Measurements from ENCODE around the gene TJAP1.
A peak's percentile ranks its signal among the peaks of the same experiment; 100 is the strongest.
"Not testable (repeated sequence)": the region's sequence is repeated elsewhere in the genome, so short reads cannot be mapped to it uniquely, and the experiment has no call there.

Gene TJAP1

DNA sequence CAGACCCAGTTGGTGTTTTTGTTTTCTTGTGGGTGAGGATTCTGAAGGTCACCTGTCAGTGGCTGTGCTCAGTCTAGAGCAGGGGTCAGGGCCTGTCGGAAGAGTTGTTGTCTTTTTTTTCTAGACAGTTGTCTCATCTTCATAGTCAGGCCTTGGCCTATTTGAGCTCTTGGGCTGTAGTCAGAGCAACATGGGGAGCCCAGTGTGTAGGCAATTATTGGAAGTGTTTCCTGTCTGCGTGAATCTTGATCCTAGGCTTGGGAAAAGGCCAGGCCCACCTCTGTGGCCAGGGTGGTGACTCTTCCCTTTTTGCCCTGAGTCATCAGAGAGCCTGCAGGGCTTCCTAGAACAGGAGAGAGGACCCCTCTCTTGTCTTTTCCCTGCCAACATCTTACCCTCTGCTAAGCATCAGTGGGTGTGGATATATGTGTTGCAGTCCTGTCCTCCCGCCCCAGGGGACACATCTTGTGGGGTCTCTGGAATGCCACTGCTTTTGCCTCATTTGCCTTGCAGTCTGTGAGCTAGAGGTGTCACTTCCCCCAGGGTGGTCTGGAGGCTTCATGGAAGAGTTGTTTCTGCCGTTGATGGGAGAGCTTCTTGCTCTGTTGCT lies 11.4 kb downstream of the TJAP1 start:
- no peak for DNase-seq (ENCODE audit: low read depth)

DNA sequence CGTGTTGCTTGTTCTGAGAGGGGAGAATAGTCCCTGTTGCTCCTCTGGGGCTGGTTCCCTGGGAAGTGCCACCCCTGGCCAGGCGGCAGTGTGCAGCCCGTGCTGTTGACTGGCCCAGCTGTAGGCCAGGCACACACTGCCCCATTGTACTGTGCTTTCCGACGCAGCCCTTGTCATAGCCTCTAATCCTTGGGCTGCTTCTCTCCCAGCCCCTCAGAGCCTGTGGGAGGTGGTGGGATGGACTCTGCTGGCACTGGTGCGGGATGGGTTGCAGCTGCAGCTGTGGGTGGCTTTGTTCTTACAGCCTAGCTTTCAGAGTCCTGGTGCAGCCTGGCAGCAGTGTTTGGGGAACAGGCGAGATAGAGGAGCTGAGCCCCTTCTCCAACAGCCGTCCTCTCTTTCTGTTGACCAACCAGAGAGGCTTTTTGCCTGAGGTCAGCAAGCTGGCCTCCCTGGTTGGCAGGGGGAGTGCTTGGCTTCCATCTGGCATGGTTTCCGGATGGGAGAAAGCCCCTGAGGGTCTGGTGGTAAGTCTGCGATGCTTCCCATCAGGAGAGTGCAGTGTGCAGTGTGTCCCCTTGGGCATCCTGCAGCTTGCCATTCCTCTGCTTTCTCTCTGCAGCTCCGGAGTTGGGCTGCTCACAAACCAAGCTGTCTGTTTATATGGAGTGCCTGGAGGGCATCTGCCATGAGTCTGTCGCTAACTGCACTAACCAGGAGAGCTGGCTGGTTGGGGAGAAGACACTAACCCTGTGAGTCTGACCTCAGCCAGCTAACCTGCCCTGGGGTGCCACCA lies 12.1 kb downstream of the TJAP1 start:
- no peak for DNase-seq (ENCODE audit: low read depth)

DNA sequence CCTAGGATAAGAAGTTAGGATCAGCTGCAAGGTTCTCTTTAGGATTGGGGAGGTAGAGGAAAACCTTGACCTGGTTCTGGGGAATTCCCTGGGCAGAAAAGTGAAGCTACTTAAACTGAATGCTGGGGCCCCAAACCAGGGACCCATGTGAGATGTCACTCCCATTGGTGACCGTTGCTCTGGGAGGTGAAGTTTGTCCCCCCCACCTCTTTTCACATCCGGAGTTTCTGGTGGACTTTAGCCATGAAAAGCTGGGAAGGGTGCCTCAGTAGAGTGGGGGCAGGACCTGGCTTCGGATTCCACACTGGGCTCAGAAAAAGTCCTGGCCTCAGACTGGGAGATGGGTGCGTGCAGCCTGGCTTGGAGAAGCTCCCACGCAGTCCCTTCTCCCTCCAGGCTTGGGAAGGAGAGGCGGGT lies 13.2 kb downstream of the TJAP1 start:
- no peak for DNase-seq (ENCODE audit: low read depth)

- peak; percentile 34 for DNase-seq (ENCODE audit: low read depth)
Observed at GRCh38 chr6:43491750-43492661, 14.6 kb downstream of the TJAP1 start.

GRCh38 chr6:43492673-43493072 lies 15.3 kb downstream of the TJAP1 start:
- DNase-seq (ENCODE audit: low read depth), result no peak

DNA sequence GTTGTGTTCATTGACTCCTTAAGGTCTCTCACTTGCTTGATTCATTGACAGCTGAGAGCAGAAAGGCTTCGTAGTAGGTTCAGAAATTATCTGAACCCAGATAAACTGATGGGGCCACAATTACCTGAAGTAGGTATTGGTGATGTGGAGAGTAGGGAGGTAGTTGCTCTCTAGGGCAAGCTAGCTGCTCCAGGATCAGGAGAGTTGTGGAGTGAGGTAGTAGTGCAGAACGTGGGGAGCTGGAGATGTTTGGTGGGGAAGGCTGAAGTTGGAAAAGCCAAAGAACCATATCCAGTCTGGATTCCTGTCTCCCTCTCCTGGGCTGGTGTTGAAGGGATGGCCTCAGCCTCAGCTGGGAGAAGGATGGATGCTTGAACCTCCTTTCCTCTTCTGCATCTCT lies 15.9 kb downstream of the TJAP1 start:
- DNase-seq (ENCODE audit: low read depth), result no peak

- DNase-seq (ENCODE audit: low read depth), result no peak
Observed at GRCh38 chr6:43493833-43494232, 16.5 kb downstream of the TJAP1 start.

DNA sequence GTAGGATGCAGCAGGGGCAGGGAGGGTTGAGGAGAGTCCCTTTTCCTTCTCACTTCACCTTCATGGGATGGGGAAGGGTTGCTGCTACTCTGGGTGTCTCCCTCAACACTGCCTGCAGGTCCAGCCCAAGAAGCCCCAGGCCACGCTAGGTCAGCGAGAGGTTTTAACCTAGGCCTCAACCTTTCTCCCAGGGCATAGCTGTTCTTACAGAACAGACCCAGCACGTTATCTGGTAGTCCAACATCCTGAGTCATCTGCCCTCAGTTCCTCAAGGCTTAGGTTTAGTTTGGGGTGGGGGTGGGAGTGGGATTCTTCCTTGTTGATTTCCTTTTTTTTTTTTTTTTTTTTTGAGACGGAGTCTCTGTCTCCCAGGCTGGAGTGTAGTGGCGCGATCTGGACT lies 17.0 kb downstream of the TJAP1 start:
- DNase-seq (ENCODE audit: low read depth), result no peak

GRCh38 chr6:43494766-43495165 lies 17.4 kb downstream of the TJAP1 start:
- DNase-seq (ENCODE audit: low read depth), result no peak

DNA sequence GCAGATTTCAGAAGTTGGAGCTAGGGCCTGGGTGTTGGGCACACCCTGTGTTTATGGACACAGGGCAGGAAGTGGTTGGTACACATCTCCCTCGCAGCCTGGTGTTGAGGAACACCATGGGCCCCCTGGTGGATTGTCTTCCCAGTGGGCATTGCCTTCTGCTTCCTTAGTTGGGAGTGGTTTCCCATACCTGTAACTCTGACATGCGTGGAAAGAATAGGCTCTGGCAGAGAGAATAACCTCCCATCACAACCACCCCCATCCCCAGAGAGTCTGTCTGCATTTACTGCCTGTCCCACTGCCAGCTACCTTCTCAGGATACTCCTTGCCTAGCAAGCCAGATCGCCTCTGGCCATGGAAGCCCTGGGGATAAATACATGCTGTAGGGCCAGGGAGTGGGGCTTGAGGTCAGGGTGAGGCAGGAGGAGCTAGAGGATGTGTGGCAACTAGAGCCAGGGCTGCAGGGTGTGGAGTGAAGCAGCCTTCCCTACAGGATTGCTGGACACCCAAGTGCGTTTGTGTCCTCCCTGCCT lies 18.1 kb downstream of the TJAP1 start:
- no peak for DNase-seq (ENCODE audit: low read depth)

- DNase-seq (ENCODE audit: low read depth), result no peak
Observed at GRCh38 chr6:43496370-43497128, 19.2 kb downstream of the TJAP1 start.

GRCh38 chr6:43497129-43497396 lies 19.7 kb downstream of the TJAP1 start:
- DNase-seq (ENCODE audit: low read depth), result no peak

DNA sequence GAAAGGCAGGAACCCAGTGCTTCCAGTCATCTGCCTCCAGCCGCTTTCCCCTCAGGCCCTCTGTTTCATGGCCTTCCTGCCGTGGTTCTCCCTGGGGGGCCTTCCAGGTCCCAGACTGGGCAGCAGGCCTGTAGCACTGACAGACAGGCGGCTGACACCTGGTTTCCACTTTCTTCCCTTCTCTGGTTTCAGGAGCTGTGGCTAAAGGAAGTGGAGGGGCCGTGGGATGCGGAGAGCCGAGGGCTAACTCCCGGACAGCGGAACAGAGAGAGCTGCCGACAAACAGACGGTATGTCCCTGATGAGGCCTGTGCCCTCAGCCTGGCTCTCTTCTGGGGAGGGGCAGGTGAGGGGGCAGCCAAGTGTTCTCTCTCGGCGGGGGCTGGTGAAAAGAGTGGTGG lies 20.3 kb downstream of the TJAP1 start:
- DNase-seq (ENCODE audit: low read depth), result no peak

- not testable (repeated sequence) for DNase-seq (ENCODE audit: low read depth)
Observed at GRCh38 chr6:43498291-43498690, 20.9 kb downstream of the TJAP1 start.

GRCh38 chr6:43499028-43499815 lies 21.9 kb downstream of the TJAP1 start:
- DNase-seq (ENCODE audit: low read depth), result no peak

- DNase-seq (ENCODE audit: low read depth), result no peak
Observed at GRCh38 chr6:43500921-43501320, 23.6 kb downstream of the TJAP1 start.

DNA sequence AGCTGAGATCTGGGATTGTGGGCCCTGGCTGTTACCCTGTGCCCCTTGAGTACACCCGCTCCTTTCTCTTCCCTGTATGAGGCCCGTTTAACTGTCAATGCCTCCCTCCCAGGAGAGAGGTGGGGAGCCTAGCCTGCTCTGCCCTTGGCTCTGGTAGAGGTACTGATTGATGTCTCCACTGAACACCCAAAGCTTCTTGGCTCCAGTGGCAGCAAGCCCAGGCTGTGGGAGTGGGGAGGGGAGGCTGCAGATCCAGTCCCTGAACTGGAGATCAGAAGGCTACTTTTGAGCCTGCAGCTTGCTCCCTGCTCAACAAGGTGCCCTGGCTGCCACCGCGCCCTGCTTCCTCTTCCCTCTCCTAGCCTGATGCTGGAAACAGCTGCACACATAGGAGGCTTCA lies 25.3 kb downstream of the TJAP1 start:
- no peak for DNase-seq (ENCODE audit: low read depth)

DNA sequence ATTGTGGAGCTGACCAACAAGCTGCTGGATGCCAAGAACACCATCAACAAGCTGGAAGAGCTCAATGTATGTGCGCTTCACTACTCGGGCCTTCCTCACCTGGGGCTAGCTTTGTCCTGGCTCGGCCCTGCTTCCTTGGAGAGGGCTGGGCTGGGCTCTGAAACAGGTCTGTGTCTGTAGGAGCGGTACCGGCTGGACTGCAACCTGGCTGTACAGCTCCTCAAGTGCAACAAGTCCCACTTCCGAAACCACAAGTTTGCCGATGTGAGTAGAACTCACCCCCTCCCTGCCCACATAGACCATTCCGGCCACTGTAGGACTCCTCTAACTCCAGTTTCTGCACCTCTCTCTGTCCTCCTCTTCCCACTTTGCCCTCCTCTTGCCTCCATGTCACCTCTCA lies 26.1 kb downstream of the TJAP1 start:
- no peak for DNase-seq (ENCODE audit: low read depth)

- DNase-seq (ENCODE audit: low read depth), result no peak
Observed at GRCh38 chr6:43504756-43505593, 27.6 kb downstream of the TJAP1 start.

DNA sequence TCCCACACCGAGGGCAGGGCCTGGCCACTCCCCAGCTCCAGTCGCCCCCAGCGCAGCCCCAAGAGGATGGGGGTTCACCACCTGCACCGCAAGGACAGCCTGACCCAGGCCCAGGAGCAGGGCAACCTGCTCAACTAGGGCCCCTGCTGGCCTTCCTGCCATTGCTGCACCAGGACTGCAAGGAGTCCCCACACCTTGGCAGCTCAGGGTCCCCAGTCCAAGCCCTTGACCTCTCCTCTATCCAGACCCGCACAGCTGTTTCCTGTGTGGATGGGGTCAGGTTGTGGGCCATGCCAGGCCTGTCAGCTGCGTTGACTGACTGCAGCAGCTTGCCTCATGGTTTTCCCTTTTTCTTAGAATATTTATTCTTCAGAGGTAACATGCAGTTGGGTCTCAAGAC lies 28.3 kb downstream of the TJAP1 start:
- DNase-seq (ENCODE audit: low read depth), result no peak
